Measurements from ENCODE around the gene CDS2. TPM values are rescaled to one million over a fixed set of nuclear protein-coding genes. Genes with fewer than 3 reads are reported as not detected.

Gene CDS2
- total and polyA plus RNA-seq, 7 donors: 1.8 to 49.0 (median 30.0) TPM

DNA sequence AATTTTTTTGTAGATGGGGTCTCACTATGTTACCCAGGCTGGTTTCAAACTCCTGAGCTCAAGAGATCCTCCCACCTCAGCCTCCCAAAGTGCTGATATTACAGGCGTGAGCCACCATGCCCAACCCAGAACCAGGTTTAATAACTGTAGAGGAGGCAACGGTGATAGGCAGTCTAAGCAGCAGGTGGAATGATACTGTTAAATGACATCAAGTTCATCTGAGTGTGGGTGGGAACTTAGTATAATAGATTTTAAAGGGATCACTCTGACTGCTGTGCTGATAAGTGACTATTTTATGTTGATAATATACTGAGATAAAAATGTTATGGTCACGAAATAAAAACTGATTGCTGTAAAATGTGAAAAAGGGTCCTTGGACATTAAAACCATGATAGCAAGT, 38.1 kb upstream of the CDS2 start:
- DNase-seq: no peak
- Histone ChIP-seq H3K9me3 (no peaks in the 10 kb centered on the region), H3K4me1 (no peaks in the 10 kb centered on the region), H3K27ac (no peak overlapping the region), H3K27me3 (no peaks in the 10 kb centered on the region), H3K4me3 (no peak overlapping the region), H3K36me3 (peaks cover 0 to 7% (median 0%) of the 10 kb centered on the region in 4 donors)
- intact Hi-C loops (cut with DNase I): no loop called here
- WGBS, 2 donors: 22 to 74% methylated on average over 3 of the region's 3 CpGs
- no peak for TF ChIP-seq POLR2AphosphoS5 (IDR thresholded peaks at IDR 0.05)
- no peak for TF ChIP-seq POLR2A (IDR thresholded peaks at IDR 0.05)
- no peak for TF ChIP-seq EP300 (IDR thresholded peaks at IDR 0.05)
- TF ChIP-seq CTCF (IDR thresholded peaks at IDR 0.05): no peak

GRCh38 chr20:5090191-5090590, 36.6 kb upstream of the CDS2 start:
- H3K4me1 ChIP-seq: no peaks in the 10 kb centered on the region
- no peaks in the 10 kb centered on the region for H3K9me3 ChIP-seq
- no peak for DNase-seq
- TF ChIP-seq POLR2A (IDR thresholded peaks at IDR 0.05): no peak
- no peak for TF ChIP-seq CTCF (IDR thresholded peaks at IDR 0.05)
- peak in 1 of 4 donors; percentile 39 for TF ChIP-seq EP300 (IDR thresholded peaks at IDR 0.05)
- TF ChIP-seq POLR2AphosphoS5 (IDR thresholded peaks at IDR 0.05): peak in 2 of 4 donors; percentile 44 to 52
- peak overlapping the region in 3 of 4 donors; percentile 34 to 51 (median 38) for H3K27ac ChIP-seq
- intact Hi-C loops (cut with DNase I): no loop called here
- 47 to 81% methylated on average over 4 of the region's 4 CpGs for WGBS, 2 donors
- peaks cover 0 to 7% (median 0%) of the 10 kb centered on the region in 4 donors for H3K36me3 ChIP-seq
- no peak overlapping the region for H3K4me3 ChIP-seq
- no peaks in the 10 kb centered on the region for H3K27me3 ChIP-seq

DNA sequence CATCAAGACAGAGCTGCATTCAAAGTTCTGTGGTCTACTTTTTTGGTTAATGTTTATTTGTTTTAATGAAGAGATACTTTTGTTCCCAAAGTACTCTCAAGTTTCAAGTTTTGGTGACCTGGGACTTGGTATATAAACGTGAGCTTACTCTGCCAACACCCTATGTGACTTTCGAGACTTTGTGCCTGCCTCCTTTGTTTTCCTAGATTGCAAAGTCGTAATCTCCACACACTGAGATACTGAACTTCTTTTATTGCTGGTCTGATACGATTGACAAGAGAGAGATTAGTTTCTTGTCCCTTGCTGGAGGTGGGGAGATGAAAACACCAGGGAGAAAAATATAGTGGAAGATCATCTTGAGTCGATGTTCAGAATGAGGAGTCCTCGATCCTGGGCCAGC, 34.9 kb upstream of the CDS2 start:
- Histone ChIP-seq H3K9me3 (no peaks in the 10 kb centered on the region), H3K27ac (no peak overlapping the region), H3K4me3 (no peak overlapping the region), H3K36me3 (peaks cover 0 to 22% (median 0%) of the 10 kb centered on the region in 4 donors), H3K27me3 (no peaks in the 10 kb centered on the region), H3K4me1 (no peaks in the 10 kb centered on the region)
- intact Hi-C loops (cut with DNase I): no loop called here
- TF ChIP-seq POLR2A (IDR thresholded peaks at IDR 0.05): no peak
- TF ChIP-seq EP300 (IDR thresholded peaks at IDR 0.05): no peak
- TF ChIP-seq POLR2AphosphoS5 (IDR thresholded peaks at IDR 0.05): no peak
- no peak for TF ChIP-seq CTCF (IDR thresholded peaks at IDR 0.05)
- WGBS, 2 donors: 35 to 82% methylated on average over 6 of the region's 6 CpGs
- DNase-seq: no peak

DNA sequence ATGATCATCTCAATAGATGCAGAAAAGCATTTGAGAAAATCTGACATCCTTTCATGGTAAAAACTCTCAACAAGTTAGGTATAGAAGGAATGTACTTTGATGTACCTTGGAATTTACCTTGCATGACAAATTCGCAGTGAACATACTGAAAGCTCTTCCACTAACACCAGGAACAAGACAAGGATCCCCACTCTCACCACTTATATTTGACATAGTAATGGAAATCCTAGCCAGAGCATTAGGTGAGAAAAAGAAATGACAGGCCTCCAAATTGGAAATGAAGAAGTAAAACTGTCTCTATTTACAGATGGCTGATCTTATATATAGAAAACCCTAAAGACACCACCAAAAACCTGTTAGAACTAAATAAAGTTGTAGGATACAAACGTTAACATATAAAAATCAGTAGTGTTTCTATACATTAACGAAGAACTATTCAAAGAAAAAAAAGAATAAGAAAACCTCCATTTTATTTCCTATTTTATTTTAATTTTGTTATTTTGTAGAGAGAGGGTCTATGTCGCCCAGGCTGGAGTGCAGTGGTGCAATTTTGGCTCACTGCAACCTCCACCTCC, 34.0 kb upstream of the CDS2 start:
- 76 to 93% methylated on average over 4 of the region's 4 CpGs for WGBS, 2 donors
- intact Hi-C loops (cut with DNase I): no loop called here
- DNase-seq: no peak
- Histone ChIP-seq H3K4me1 (no peaks in the 10 kb centered on the region), H3K27ac (no peak overlapping the region), H3K4me3 (no peak overlapping the region), H3K36me3 (peaks cover 0 to 30% (median 0%) of the 10 kb centered on the region in 4 donors), H3K9me3 (no peaks in the 10 kb centered on the region), H3K27me3 (no peaks in the 10 kb centered on the region)
- TF ChIP-seq POLR2AphosphoS5 (IDR thresholded peaks at IDR 0.05) (no peak), EP300 (IDR thresholded peaks at IDR 0.05) (no peak), POLR2A (IDR thresholded peaks at IDR 0.05) (no peak), CTCF (IDR thresholded peaks at IDR 0.05) (no peak)

DNA sequence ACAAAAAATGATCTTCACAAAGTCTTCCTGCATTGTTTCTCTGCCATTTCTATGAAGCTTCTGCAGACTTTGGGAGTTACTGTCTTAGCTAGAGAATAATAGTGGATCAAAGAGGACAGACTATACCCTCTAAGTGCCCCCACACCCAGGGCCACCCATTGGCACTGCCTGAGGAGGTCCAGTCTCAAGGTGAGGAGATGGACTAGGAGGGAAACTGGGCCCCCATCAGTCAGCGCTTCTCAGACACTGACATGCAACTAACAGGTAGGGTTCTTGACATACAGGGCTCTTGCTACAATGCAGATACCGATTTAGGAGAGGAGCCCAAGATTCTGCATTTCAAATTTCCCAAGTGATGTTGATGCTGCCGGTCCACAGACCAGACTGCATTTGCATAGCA, 31.4 kb upstream of the CDS2 start:
- TF ChIP-seq POLR2AphosphoS5 (IDR thresholded peaks at IDR 0.05): no peak
- TF ChIP-seq POLR2A (IDR thresholded peaks at IDR 0.05): no peak
- no peak for TF ChIP-seq EP300 (IDR thresholded peaks at IDR 0.05)
- no peak for TF ChIP-seq CTCF (IDR thresholded peaks at IDR 0.05)
- intact Hi-C loops (cut with DNase I): no loop called here
- Histone ChIP-seq H3K36me3 (peaks cover 0 to 51% (median 3%) of the 10 kb centered on the region in 4 donors), H3K27me3 (no peaks in the 10 kb centered on the region), H3K4me1 (no peaks in the 10 kb centered on the region), H3K27ac (no peak overlapping the region), H3K4me3 (no peak overlapping the region), H3K9me3 (no peaks in the 10 kb centered on the region)
- 93 to 94% methylated on average over 3 of the region's 3 CpGs for WGBS, 2 donors
- no peak for DNase-seq

Measured in sigmoid colon (tissue), 7 donors.